DND-41 (cell line): ENCODE measurements around the gene UBR1.

Source experiments
- EZH2 ChIP-seq: IDR thresholded peaks from 3 replicates; pipeline ENCODE4 v1.6.1; 2012; ENCODE audit warnings: borderline replicate concordance, low read depth, mild to moderate bottlenecking, moderate library complexity, low read length, inconsistent platforms; ENCODE audit not compliant: severe bottlenecking
- TF ChIP-seq, protein P1 (sequence below): IDR thresholded peaks from 2 replicates; pipeline ENCODE4 v1.5.1; 2012; ENCODE audit warnings: borderline replicate concordance, low read length, moderate library complexity, mild to moderate bottlenecking; ENCODE audit not compliant: poor library complexity, severe bottlenecking; ENCODE audit errors: extremely low read depth

DNA sequence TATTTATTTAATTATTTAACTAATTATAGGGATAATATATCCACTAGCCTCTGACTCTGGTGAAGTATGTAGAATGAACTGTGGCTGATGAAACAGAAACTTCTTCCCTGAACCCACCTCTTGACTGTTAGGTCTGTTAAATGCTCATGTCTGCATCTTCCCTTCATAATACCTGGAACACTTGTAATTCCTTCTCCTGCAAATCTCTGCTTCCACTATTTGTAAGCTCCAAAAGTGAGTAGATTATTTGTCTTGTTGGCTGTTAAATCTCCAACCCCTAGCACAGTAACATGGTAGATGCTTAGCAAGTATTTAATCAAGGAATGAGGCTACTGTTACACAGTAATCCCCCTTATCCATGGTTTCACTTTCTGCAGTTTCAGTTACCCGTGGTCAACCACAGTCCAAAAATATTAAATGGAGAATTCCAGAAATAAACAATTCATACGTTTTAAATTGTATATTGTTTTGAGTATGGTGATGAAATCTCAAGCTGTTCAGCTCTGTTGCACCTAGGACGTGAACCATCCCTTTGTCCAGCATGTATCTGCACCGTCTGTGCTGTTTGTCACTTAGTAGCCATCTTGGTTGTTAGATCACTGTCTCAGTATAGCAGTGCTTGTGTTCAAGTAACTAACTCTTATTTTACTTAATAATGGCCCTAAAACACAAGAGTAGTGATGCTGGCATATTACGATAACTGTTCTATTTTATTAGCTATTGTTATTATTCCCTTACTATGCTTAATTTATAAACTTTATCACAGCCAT, 190.9 kb downstream of the UBR1 start:
- TF ChIP-seq, protein P1, sequence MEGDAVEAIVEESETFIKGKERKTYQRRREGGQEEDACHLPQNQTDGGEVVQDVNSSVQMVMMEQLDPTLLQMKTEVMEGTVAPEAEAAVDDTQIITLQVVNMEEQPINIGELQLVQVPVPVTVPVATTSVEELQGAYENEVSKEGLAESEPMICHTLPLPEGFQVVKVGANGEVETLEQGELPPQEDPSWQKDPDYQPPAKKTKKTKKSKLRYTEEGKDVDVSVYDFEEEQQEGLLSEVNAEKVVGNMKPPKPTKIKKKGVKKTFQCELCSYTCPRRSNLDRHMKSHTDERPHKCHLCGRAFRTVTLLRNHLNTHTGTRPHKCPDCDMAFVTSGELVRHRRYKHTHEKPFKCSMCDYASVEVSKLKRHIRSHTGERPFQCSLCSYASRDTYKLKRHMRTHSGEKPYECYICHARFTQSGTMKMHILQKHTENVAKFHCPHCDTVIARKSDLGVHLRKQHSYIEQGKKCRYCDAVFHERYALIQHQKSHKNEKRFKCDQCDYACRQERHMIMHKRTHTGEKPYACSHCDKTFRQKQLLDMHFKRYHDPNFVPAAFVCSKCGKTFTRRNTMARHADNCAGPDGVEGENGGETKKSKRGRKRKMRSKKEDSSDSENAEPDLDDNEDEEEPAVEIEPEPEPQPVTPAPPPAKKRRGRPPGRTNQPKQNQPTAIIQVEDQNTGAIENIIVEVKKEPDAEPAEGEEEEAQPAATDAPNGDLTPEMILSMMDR, result no peak
- TF ChIP-seq EZH2, result no peak
